CD4-positive, alpha-beta memory T cell (primary cell): ENCODE data around the gene MAPK7. TPM values are rescaled to one million over a fixed set of nuclear protein-coding genes. Genes with fewer than 3 reads are reported as not detected.

Experiments
- CTCF ChIA-PET: fragments of 350-600 bp; sonication (Branson Sonifier 250); formaldehyde crosslinking; loops from one replicate; lab custom pipeline; 2021; ENCODE audit warnings: inconsistent platforms; ENCODE audit not compliant: partially characterized antibody; lab: Charles Lee
- POLR2A ChIA-PET: fragments of 350-600 bp; sonication (Branson Sonifier 250); formaldehyde crosslinking; loops from one replicate; lab custom pipeline; 2021; ENCODE audit not compliant: partially characterized antibody; lab: Charles Lee
- DNase-seq, 5 donors: peaks; one replicate each; pipeline versions ENCODE4 v3.0.0 to v3.0.0-alpha.2; 2020 to 2022; ENCODE audit warnings: mixed read lengths in 1 of 5
- H3K27ac ChIP-seq: one replicate; pipeline ENCODE4 v1.7.0; 2013; ENCODE audit warnings: low read depth, low read length
- H3K27me3 ChIP-seq: 2 replicates; pipeline ENCODE4 v1.7.0; 2013; ENCODE audit warnings: mild to moderate bottlenecking, low read length, moderate library complexity; ENCODE audit not compliant: insufficient read depth
- H3K36me3 ChIP-seq: 2 replicates; pipeline ENCODE4 v1.7.0; 2013; ENCODE audit warnings: mild to moderate bottlenecking, low read length, moderate library complexity; ENCODE audit not compliant: insufficient read depth
- H3K4me1 ChIP-seq: 2 replicates; pipeline ENCODE4 v1.7.0; 2013; ENCODE audit warnings: mild to moderate bottlenecking, low read length, moderate library complexity; ENCODE audit not compliant: insufficient read depth
- H3K4me3 ChIP-seq, 2 donors: one replicate each; pipeline ENCODE4 v1.7.0; 2013; ENCODE audit warnings: low read length in 2 of 2, mild to moderate bottlenecking in 1 of 2
- H3K9me3 ChIP-seq, 2 donors: one replicate each; pipeline ENCODE4 v1.7.0; 2013; ENCODE audit warnings: low read length in 2 of 2, control low read depth in 1 of 2; ENCODE audit not compliant: control insufficient read depth in 1 of 2
- H3K27ac Mint-ChIP-seq, 7 donors: one replicate each; pipeline ENCODE4 v1.8.0; 2020 to 2021; ENCODE audit warnings: mixed read lengths in 7 of 7, mild to moderate bottlenecking in 6 of 7, inconsistent platforms in 3 of 7, moderate library complexity in 3 of 7
- H3K27me3 Mint-ChIP-seq, 2 donors: one replicate each; pipeline ENCODE4 v1.8.0; 2020 to 2021; ENCODE audit warnings: mixed read lengths in 2 of 2
- H3K36me3 Mint-ChIP-seq, 2 donors: one replicate each; pipeline ENCODE4 v1.8.0; 2020 to 2021; ENCODE audit warnings: mixed read lengths in 2 of 2, inconsistent platforms in 1 of 2, mild to moderate bottlenecking in 1 of 2
- H3K4me1 Mint-ChIP-seq, 4 donors: one replicate each; pipeline ENCODE4 v1.8.0; 2020 to 2021; ENCODE audit warnings: mixed read lengths in 4 of 4, mild to moderate bottlenecking in 1 of 4
- H3K4me3 Mint-ChIP-seq, 8 donors: one replicate each; pipeline ENCODE4 v1.8.0; 2020 to 2021; ENCODE audit warnings: mixed read lengths in 8 of 8, mild to moderate bottlenecking in 7 of 8, moderate library complexity in 6 of 8, inconsistent platforms in 3 of 8
- H3K9me3 Mint-ChIP-seq, 8 donors: one replicate each; pipeline ENCODE4 v1.8.0; 2020 to 2021; ENCODE audit warnings: mixed read lengths in 8 of 8, mild to moderate bottlenecking in 5 of 8, inconsistent platforms in 3 of 8, moderate library complexity in 1 of 8
- intact Hi-C: fragments of 100-400 bp; cut with micrococcal nuclease; formaldehyde crosslinking; loops from one replicate; pipeline ENCODE4 v1.15.1; 2023
- polyA plus RNA-seq, 2 donors: library from polyadenylated mRNA; unstranded; fragments of 300-500 nt; fragmentation: Illumina TruSeq; gene quantifications; one replicate each; pipeline ENCODE4 v1.2.3, GENCODE V29; 2021
- total RNA-seq, 2 experiments: library from RNA; stranded (reverse); gene quantifications; one replicate each; pipeline ENCODE4 v1.2.3, GENCODE V29; 2021

Gene MAPK7
- total and polyA plus RNA-seq, 4 experiments from 2014 or later, result 2.1 to 26.2 (median 15.9) TPM

DNA sequence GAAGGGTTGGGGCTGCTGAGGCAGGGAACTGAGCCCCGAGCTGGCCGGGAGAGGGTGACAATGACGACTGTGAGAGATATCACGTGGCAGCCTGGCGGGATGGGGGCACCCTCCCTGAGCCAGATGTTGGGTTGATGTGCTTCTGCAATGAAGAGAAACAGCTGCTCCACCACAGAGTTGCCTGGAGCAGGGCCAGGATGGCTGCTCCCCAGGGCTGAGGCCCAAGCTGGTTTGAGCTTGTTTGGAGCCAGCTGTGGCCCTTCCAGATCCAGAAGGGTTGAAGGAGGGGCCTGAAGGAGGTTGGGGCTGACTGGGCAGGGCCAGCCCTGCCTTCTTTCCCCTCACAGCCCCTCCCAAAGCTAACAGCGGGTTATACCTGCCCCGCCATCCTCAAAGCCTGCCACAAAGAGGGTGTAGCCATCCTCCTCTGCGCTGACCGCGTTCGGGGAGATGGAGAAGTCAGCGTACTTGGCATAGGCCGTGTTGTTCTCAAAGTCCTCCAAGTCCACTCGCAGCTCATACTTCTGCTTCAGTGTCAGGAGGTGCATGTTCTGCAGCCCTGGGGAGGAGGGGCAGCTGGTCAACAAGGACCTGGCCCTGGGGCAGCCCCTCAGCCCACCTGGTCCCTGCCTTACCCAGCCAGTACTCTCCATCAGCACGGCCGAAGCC, 6.6 kb downstream of the MAPK7 start:
- Mint-ChIP-seq H3K4me1 (peaks cover 0 to 9% (median 3%) of the 10 kb centered on the region in 4 donors), H3K4me3 (no peak overlapping the region), H3K27ac (peak overlapping the region in 4 of 7 donors; percentile 25 to 83 (median 58)), H3K27me3 (no peaks in the 10 kb centered on the region), H3K9me3 (no peaks in the 10 kb centered on the region), H3K36me3 (peaks cover 22 to 38% of the 10 kb centered on the region in 2 donors)
- ChIA-PET POLR2A (no interaction called here), CTCF (interaction anchor here (0.7 to 3.8 kb wide), 2 partner anchors 22 to 47 kb away, joined by 3 to 15 read pairs; partner anchors contain the start of gene B9D1)
- H3K9me3 ChIP-seq, result no peaks in the 10 kb centered on the region
- no peaks in the 10 kb centered on the region for H3K27me3 ChIP-seq
- no peak for DNase-seq
- H3K4me1 ChIP-seq, result no peaks in the 10 kb centered on the region
- intact Hi-C loops, result no loop called here
- no peak overlapping the region for H3K4me3 ChIP-seq
- no peak overlapping the region for H3K27ac ChIP-seq
- peaks cover 10% of the 10 kb centered on the region for H3K36me3 ChIP-seq

DNA sequence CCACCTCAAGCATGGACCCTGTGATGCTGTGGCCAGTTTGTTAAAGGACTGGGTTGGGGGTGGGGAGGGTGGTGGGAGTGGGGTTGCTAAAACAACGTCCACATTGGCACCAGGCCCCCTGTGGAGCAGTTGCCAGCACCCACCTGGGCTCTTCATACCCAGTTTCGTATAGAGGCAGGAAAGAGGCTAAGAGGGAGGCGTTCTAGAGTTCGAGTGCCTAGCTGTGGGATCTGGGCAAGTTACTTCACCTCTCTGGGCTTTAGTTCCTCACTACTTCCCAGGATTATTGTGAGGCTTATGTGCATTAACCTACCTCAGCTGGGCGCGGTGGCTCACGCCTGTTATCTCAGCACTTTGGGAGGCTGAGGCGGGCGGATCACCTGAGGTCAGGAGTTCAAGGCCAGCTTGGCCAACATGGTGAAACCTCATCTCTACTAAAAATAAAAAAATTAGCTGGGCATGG, 7.3 kb downstream of the MAPK7 start:
- Histone ChIP-seq H3K4me3 (no peak overlapping the region), H3K4me1 (no peaks in the 10 kb centered on the region), H3K27ac (no peak overlapping the region), H3K9me3 (no peaks in the 10 kb centered on the region), H3K27me3 (no peaks in the 10 kb centered on the region), H3K36me3 (peaks cover 4% of the 10 kb centered on the region)
- no peak overlapping the region for H3K4me3 Mint-ChIP-seq
- H3K27me3 Mint-ChIP-seq, result no peaks in the 10 kb centered on the region
- no peak for DNase-seq
- POLR2A ChIA-PET, result interaction anchor here (1.1 to 1.5 kb wide), 2 partner anchors 8 to 16 kb away, joined by 3 to 5 read pairs; partner anchors contain the start of gene MAPK7
- intact Hi-C loops, result no loop called here
- CTCF ChIA-PET, result interaction anchor here (1.1 to 3.8 kb wide), 2 partner anchors 23 to 61 kb away, joined by 4 to 15 read pairs; partner anchors contain the start of gene B9D1
- peaks cover 0 to 8% (median 3%) of the 10 kb centered on the region in 4 donors for H3K4me1 Mint-ChIP-seq
- H3K9me3 Mint-ChIP-seq, result no peaks in the 10 kb centered on the region
- peaks cover 15 to 31% of the 10 kb centered on the region in 2 donors for H3K36me3 Mint-ChIP-seq
- H3K27ac Mint-ChIP-seq, result no peak overlapping the region

DNA sequence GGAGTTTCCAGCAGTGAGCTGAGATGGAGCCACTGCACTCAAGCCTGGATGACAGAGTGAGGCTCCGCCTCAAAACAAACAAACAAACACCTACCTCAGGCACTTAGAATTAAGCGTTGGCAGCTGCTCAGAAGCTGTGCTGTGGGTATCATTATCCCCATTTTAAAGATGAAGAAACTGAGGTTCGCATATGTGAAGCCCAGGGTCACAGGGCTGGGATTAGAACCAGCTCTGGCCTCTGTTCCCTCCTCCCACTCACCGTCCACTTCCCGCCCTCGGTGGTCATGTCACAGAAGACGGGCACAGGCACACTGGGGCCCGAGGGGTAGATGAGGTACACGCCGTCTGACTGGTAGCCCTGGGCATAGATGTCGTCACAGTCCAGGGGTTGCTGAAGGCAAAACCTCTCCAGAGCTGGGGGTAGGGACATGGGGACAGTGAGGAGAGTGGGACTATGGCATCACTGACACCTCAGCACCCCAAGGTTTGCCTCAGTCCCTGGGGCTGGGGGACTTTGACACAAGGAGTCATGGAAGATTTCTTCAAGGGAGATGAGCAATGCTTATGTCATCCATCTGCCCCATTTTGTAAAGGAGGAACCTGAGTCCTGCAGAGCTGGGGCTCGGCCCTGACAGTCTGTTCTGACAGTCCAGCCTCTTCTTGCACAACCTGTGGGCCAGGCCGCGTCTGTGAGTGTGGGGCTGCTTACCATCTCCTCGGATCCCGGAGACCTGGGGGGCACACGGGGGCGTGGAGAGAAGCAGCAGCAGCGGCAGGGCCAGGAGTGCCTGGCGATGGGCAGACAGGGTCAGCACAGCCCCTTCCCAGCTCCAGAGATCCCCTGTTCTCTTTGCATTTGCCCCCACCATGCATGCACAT, 8.0 kb downstream of the MAPK7 start:
- no peak overlapping the region for H3K4me3 ChIP-seq
- CTCF ChIA-PET, result interaction anchor here (1.1 to 3.8 kb wide), 2 partner anchors 24 to 61 kb away, joined by 4 to 15 read pairs; partner anchors contain the start of gene B9D1
- peaks cover 0 to 4% (median 2%) of the 10 kb centered on the region in 4 donors for H3K4me1 Mint-ChIP-seq
- H3K27me3 ChIP-seq, result no peaks in the 10 kb centered on the region
- H3K27me3 Mint-ChIP-seq, result no peaks in the 10 kb centered on the region
- peak overlapping the region in 2 of 7 donors; percentile 44 to 60 for H3K27ac Mint-ChIP-seq
- POLR2A ChIA-PET, result interaction anchor here (1.1 to 1.5 kb wide), 2 partner anchors 9 to 16 kb away, joined by 3 to 5 read pairs; partner anchors contain the start of gene MAPK7
- intact Hi-C loops, result no loop called here
- no peak overlapping the region for H3K4me3 Mint-ChIP-seq
- no peaks in the 10 kb centered on the region for H3K4me1 ChIP-seq
- no peaks in the 10 kb centered on the region for H3K9me3 Mint-ChIP-seq
- H3K9me3 ChIP-seq, result no peaks in the 10 kb centered on the region
- no peak overlapping the region for H3K27ac ChIP-seq
- H3K36me3 ChIP-seq, result no peaks in the 10 kb centered on the region
- peaks cover 8 to 24% of the 10 kb centered on the region in 2 donors for H3K36me3 Mint-ChIP-seq
- no peak for DNase-seq

DNA sequence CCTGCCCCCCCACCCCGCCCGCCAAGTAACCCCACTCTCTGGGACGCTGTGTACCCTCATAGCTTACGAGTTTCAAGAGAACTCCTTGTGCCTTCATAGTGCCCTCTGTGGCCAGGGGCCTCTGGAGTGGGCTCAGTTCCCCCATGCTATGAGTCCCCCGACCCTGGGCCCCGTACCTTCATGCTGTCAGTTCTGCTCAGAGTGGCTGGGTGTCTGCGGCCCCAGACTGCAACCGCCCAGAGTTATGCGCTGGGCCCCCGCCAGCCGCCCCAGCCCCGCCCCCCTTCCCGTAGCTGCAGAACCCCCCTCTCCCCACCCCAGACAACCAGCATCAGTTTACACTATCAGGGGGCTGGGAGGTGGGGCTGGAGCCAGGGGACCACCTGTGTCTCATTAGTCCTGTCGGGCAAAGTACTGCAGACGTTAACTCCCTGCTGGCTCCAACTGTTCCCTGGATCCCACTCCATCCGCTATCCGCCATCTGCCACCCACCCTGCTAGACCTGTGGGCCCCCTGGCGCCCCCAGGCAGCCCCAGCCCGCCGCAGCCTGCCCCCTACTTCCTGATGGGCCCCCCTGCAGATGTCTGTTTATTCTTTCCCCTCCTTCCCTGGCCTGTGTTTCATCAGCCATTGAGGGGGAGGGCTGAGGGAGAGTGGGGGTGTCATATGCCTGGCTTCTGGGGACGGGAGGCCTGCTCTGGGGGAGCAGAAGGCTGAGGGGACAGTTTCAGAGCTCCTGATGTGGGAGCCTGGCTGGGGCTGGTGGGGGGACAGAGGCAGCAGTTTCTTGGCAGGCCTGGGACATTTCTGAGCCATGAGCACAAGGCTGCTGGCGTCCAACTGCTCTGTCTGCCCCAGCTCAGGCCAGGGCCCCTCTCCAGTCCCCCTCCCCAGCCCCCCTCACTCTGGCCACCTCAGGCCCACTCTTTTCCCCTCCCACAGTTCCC, 8.9 kb downstream of the MAPK7 start, which contains the start of gene MFAP4:
MFAP4 (minus strand) TSS at position 217 of the 947 bp plus-strand sequence; CDS start at position 182, 35 bp downstream.
- H3K9me3 ChIP-seq, result no peaks in the 10 kb centered on the region
- Mint-ChIP-seq H3K4me3 (no peak within 1 kb of the TSS), H3K27ac (peak within 1 kb of the TSS in 2 of 7 donors; percentile 44 to 60), H3K4me1 (peaks cover 0 to 4% (median 2%) of the 10 kb centered on the region in 4 donors), H3K27me3 (no peaks in the 10 kb centered on the region), H3K9me3 (no peaks in the 10 kb centered on the region), H3K36me3 (peaks cover 6 to 20% of the 10 kb centered on the region in 2 donors)
- H3K27me3 ChIP-seq, result no peaks in the 10 kb centered on the region
- CTCF ChIA-PET, result interaction anchor here (1.1 to 3.8 kb wide), 2 partner anchors 25 to 60 kb away, joined by 4 to 15 read pairs; partner anchors contain the start of gene B9D1
- no peak within 1 kb of the TSS for H3K4me3 ChIP-seq
- H3K4me1 ChIP-seq, result no peaks in the 10 kb centered on the region
- POLR2A ChIA-PET, result interaction anchor here (1.1 to 1.5 kb wide), 2 partner anchors 10 to 17 kb away, joined by 3 to 5 read pairs; partner anchors contain the start of gene MAPK7
- DNase-seq, result no peak
- no peak within 1 kb of the TSS for H3K27ac ChIP-seq
- no peaks in the 10 kb centered on the region for H3K36me3 ChIP-seq
- intact Hi-C loops, result no loop called here

DNA sequence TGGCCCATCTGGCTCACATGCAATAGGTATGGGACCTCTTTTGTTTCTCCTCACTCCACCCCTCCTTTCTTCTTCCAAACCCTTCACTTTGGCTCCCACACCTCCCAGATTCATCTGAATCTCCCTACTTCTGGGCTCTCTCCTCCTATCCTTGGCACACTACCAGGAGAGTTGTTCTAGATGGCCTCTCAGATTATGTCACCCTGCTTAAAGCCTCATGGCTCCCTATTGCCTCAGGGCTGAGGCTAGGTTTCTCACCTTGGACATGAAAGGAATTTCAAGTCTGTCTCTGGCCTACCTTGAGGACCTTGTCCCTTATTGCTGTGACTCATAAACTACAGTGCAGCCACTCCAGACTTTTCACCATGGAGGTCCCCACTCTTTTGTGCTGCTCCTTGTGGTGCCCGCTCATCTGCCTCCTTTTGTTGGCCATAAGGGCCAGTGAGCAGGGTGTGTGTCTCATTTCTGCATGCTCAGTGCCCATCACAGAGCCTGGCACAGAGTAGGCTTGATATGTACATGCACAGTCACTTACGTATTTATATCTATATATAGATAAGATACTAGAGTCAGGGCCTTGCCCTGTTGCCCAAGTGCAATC, 9.7 kb downstream of the MAPK7 start:
- ChIA-PET POLR2A (no interaction called here), CTCF (interaction anchor here (2.1 kb wide), 1 partner anchor 25 kb away, joined by 6 read pairs; no protein-coding TSS in a partner anchor)
- no peak overlapping the region for H3K4me3 Mint-ChIP-seq

More for the DNA sequence above, 9.7 kb downstream of the MAPK7 start:
- Mint-ChIP-seq H3K27ac (peak overlapping the region in 1 of 7 donors; percentile 43), H3K36me3 (peaks cover 6 to 15% of the 10 kb centered on the region in 2 donors), H3K4me1 (peaks cover 0 to 4% (median 2%) of the 10 kb centered on the region in 4 donors), H3K9me3 (no peaks in the 10 kb centered on the region), H3K27me3 (no peaks in the 10 kb centered on the region)
- no peak for DNase-seq
- Histone ChIP-seq H3K4me1 (no peaks in the 10 kb centered on the region), H3K4me3 (no peak overlapping the region), H3K9me3 (no peaks in the 10 kb centered on the region), H3K36me3 (no peaks in the 10 kb centered on the region), H3K27ac (no peak overlapping the region), H3K27me3 (no peaks in the 10 kb centered on the region)
- intact Hi-C loops, result no loop called here
